Neural cell (in vitro differentiated cells): ENCODE results near the gene GPRIN3. TPM values are rescaled to one million over a fixed set of nuclear protein-coding genes. Genes with fewer than 3 reads are reported as not detected.

Experiments
- H2AFZ ChIP-seq: fragments of 200-600, 300-800 bp; sonication (generic), shearing (Covaris generic); 2 replicates; pipeline ENCODE4 v1.6.0; 2014; ENCODE audit warnings: low read depth, mild to moderate bottlenecking, antibody characterized with exemption, low read length, moderate library complexity
- H3F3A ChIP-seq: fragments of 200-600 bp; shearing (Covaris generic); 2 replicates; pipeline ENCODE4 v1.6.1; 2016; ENCODE audit warnings: mild to moderate bottlenecking, moderate library complexity, mixed read lengths, antibody characterized with exemption, low read length; ENCODE audit not compliant: insufficient read depth, poor library complexity, severe bottlenecking
- H3K27ac ChIP-seq: fragments of 200-600, 300-800 bp; sonication (generic), shearing (Covaris generic); 2 replicates; pipeline ENCODE4 v1.5.1; 2014; ENCODE audit warnings: mild to moderate bottlenecking, low read length, moderate library complexity
- H3K27me3 ChIP-seq: fragments of 300-800, 200-600 bp; sonication (generic), shearing (Covaris generic); 2 replicates; pipeline ENCODE4 v1.6.0; 2014; ENCODE audit warnings: mild to moderate bottlenecking, low read depth, low read length, moderate library complexity; ENCODE audit not compliant: insufficient read depth
- H3K36me3 ChIP-seq: fragments of 300-800, 200-600 bp; sonication (generic), shearing (Covaris generic); 2 replicates; pipeline ENCODE4 v1.5.1; 2014; ENCODE audit warnings: mild to moderate bottlenecking, antibody characterized with exemption, low read length, moderate library complexity; ENCODE audit not compliant: insufficient read depth
- H3K4me2 ChIP-seq: fragments of 300-800, 200-600 bp; sonication (generic), shearing (Covaris generic); 2 replicates; pipeline ENCODE4 v1.6.0; 2014; ENCODE audit warnings: mild to moderate bottlenecking, low read length
- H3K4me3 ChIP-seq: fragments of 300-800, 200-600 bp; sonication (generic), shearing (Covaris generic); 2 replicates; pipeline ENCODE4 v1.5.1; 2014; ENCODE audit warnings: mild to moderate bottlenecking, low read length, moderate library complexity
- H3K79me2 ChIP-seq: fragments of 200-600 bp; shearing (Covaris generic); replicated peaks from 2 replicates; pipeline ENCODE4 v1.6.0; 2014; ENCODE audit warnings: mild to moderate bottlenecking, low read length, moderate library complexity; ENCODE audit not compliant: insufficient read depth
- H3K9ac ChIP-seq: fragments of 300-800, 200-600 bp; sonication (generic), shearing (Covaris generic); 2 replicates; pipeline ENCODE4 v1.6.1; 2016; ENCODE audit warnings: mild to moderate bottlenecking, low read length, mixed read lengths
- H3K9me2 ChIP-seq: fragments of 200-600 bp; shearing (Covaris generic); 2 replicates; pipeline ENCODE4 v1.6.1; 2016; ENCODE audit warnings: mild to moderate bottlenecking, low read length, mixed read lengths; ENCODE audit not compliant: insufficient read depth
- H3K9me3 ChIP-seq: fragments of 200-600, 300-800 bp; sonication (generic), shearing (Covaris generic); 2 replicates; pipeline ENCODE4 v1.6.1; 2016; ENCODE audit warnings: mild to moderate bottlenecking, mixed run types, low read length, moderate library complexity, mixed read lengths
- H4K20me1 ChIP-seq: fragments of 200-600 bp; shearing (Covaris generic); 2 replicates; pipeline ENCODE4 v1.6.1; 2016; ENCODE audit warnings: mild to moderate bottlenecking, mixed run types; ENCODE audit not compliant: insufficient read depth
- CTCF ChIP-seq: fragments of 450-650 bp; IDR thresholded peaks from 2 replicates; pipeline ENCODE4 v1.5.1; 2014; ENCODE audit warnings: antibody characterized with exemption, mild to moderate bottlenecking, moderate library complexity; ENCODE audit not compliant: poor library complexity, severe bottlenecking
- EP300 ChIP-seq: fragments of 450-650 bp; conservative IDR thresholded peaks from 2 replicates; pipeline ENCODE4 v1.6.1; 2014; ENCODE audit warnings: antibody characterized with exemption, mild to moderate bottlenecking, moderate library complexity; ENCODE audit not compliant: poor library complexity, severe bottlenecking
- EZH2 ChIP-seq: fragments of 200-600, 300-800 bp; shearing (Covaris generic), sonication (generic); IDR thresholded peaks from 2 replicates; pipeline ENCODE4 v1.6.1; 2014; ENCODE audit warnings: antibody characterized with exemption, low read length, borderline replicate concordance, mild to moderate bottlenecking; ENCODE audit not compliant: insufficient read depth, poor library complexity, severe bottlenecking
- MXI1 ChIP-seq: fragments of 450-650 bp; conservative IDR thresholded peaks from 2 replicates; pipeline ENCODE4 v1.6.1; 2014; ENCODE audit warnings: antibody characterized with exemption, mild to moderate bottlenecking; ENCODE audit not compliant: poor library complexity, severe bottlenecking
- POLR2AphosphoS5 ChIP-seq: IDR thresholded peaks from 2 replicates; pipeline ENCODE4 v1.6.1; 2012
- RAD21 ChIP-seq: fragments of 450-650 bp; conservative IDR thresholded peaks from 2 replicates; pipeline ENCODE4 v1.6.1; 2014; ENCODE audit warnings: antibody characterized with exemption, mild to moderate bottlenecking, moderate library complexity
- REST ChIP-seq: IDR thresholded peaks from 2 replicates; pipeline ENCODE4 v1.6.1; 2012; ENCODE audit warnings: borderline replicate concordance
- SMC3 ChIP-seq: fragments of 450-650 bp; conservative IDR thresholded peaks from 2 replicates; pipeline ENCODE4 v1.6.1; 2014; ENCODE audit warnings: antibody characterized with exemption, mild to moderate bottlenecking, moderate library complexity; ENCODE audit not compliant: poor library complexity
- TAF1 ChIP-seq: IDR thresholded peaks from 2 replicates; pipeline ENCODE4 v1.6.1; 2012; ENCODE audit warnings: low read depth
- polyA plus RNA-seq: library from polyadenylated mRNA; depleted of rRNA; stranded (reverse); fragments of >200 nt; gene quantifications from 2 replicates; pipeline ENCODE4 v1.2.3, GENCODE V29; 2014

GPRIN3 gene
- polyA plus RNA-seq, 1 donor from 2014 or later: 7.0 TPM

- no peaks in the 10 kb centered on the region for H4K20me1 ChIP-seq
- no peaks in the 10 kb centered on the region for H3F3A ChIP-seq
- H3K9ac ChIP-seq: no peak overlapping the region
- no peaks in the 10 kb centered on the region for H3K9me3 ChIP-seq
- H3K4me2 ChIP-seq: no peak overlapping the region
- H2AFZ ChIP-seq: no peak overlapping the region
- peaks cover 4% of the 10 kb centered on the region for H3K36me3 ChIP-seq
- H3K79me2 ChIP-seq: no peaks in the 10 kb centered on the region
- no peak overlapping the region for H3K4me3 ChIP-seq
- no peak for TF ChIP-seq EZH2
- TF ChIP-seq RAD21: no peak
- TF ChIP-seq POLR2AphosphoS5: no peak
- TF ChIP-seq EP300: no peak
- no peak for TF ChIP-seq REST
- TF ChIP-seq MXI1: no peak
- TF ChIP-seq SMC3: no peak
- TF ChIP-seq CTCF: no peak
- TF ChIP-seq TAF1: no peak
- H3K27me3 ChIP-seq: no peaks in the 10 kb centered on the region
- H3K27ac ChIP-seq: no peak overlapping the region
- H3K9me2 ChIP-seq: no peaks in the 10 kb centered on the region
Observed at GRCh38 chr4:89249716-89250361, 57.8 kb downstream of the GPRIN3 start.

GRCh38 chr4:89249313-89249712 lies 58.3 kb downstream of the GPRIN3 start:
- H2AFZ ChIP-seq: no peak overlapping the region
- no peak for TF ChIP-seq CTCF

More at GRCh38 chr4:89249313-89249712, 58.3 kb downstream of the GPRIN3 start:
- Histone ChIP-seq H3K9me3 (no peaks in the 10 kb centered on the region), H3F3A (no peaks in the 10 kb centered on the region), H3K9me2 (no peaks in the 10 kb centered on the region), H3K27ac (no peak overlapping the region), H3K9ac (no peak overlapping the region), H3K4me3 (no peak overlapping the region), H3K36me3 (peaks cover 4% of the 10 kb centered on the region), H3K79me2 (no peaks in the 10 kb centered on the region), H4K20me1 (no peaks in the 10 kb centered on the region), H3K27me3 (no peaks in the 10 kb centered on the region), H3K4me2 (no peak overlapping the region)
